Measurements from ENCODE around the gene MPP3. TPM values are rescaled to one million over a fixed set of nuclear protein-coding genes. Genes with fewer than 3 reads are reported as not detected.

The MPP3 gene
- total and polyA plus RNA-seq, 2 donors (not counting 1 experiment from before 2014, with no cell fraction given), result 0.16 TPM; not detected in 1

- H3K4me1 Mint-ChIP-seq, result no peaks in the 10 kb centered on the region
- Histone ChIP-seq H3K4me1 (ENCODE audit: control insufficient read depth in 2 of 2, insufficient read depth in 2 of 2, low read length in 2 of 2) (no peaks in the 10 kb centered on the region), H3K79me2 (ENCODE audit: control insufficient read depth, insufficient read depth, low read length) (no peaks in the 10 kb centered on the region), H3K36me3 (replicated peaks in 1 of 2; ENCODE audit: control extremely low read depth in 1 of 2, control insufficient read depth in 1 of 2, extremely low read depth in 1 of 2, insufficient read depth in 2 of 2, low read length in 1 of 2) (no peaks in the 10 kb centered on the region), H2AFZ (ENCODE audit: insufficient read depth, low read depth, low read length, poor library complexity, severe bottlenecking) (no peak overlapping the region), H4K20me1 (ENCODE audit: control insufficient read depth, insufficient read depth, low read length, poor library complexity, severe bottlenecking) (no peaks in the 10 kb centered on the region), H3K4me3 (ENCODE audit: control extremely low read depth in 1 of 5, extremely low read depth in 1 of 5, insufficient read depth in 1 of 5, low read depth in 2 of 5, low read length in 4 of 5) (no peak overlapping the region), H3K9ac (ENCODE audit: low read length) (no peak overlapping the region), H3K9me3 (ENCODE audit: control extremely low read depth in 1 of 3, control insufficient read depth in 2 of 3, insufficient read depth in 1 of 3, low read length in 2 of 3) (peaks cover 0 to 13% (median 0%) of the 10 kb centered on the region in 3 donors), H3K4me2 (replicated peaks; ENCODE audit: low read depth, low read length, poor library complexity, severe bottlenecking) (no peak overlapping the region), H3K27ac (ENCODE audit: low read length in 2 of 2) (no peak overlapping the region), H3K27me3 (replicated peaks in 1 of 4; ENCODE audit: control extremely low read depth in 1 of 4, control insufficient read depth in 3 of 4, insufficient read depth in 4 of 4, low read length in 3 of 4) (peaks cover 0 to 27% (median 2%) of the 10 kb centered on the region in 4 experiments)
- intact Hi-C loops (cut with micrococcal nuclease), result no loop called here
- WGBS (ENCODE audit: insufficient coverage), result 100% methylated on average over 3 of the region's 3 CpGs
- TF ChIP-seq EZH2 (IDR thresholded peaks at IDR 0.05; ENCODE audit: borderline replicate concordance, insufficient read depth, low read depth, low read length, poor library complexity, severe bottlenecking), result no peak
- TF ChIP-seq, protein P1, sequence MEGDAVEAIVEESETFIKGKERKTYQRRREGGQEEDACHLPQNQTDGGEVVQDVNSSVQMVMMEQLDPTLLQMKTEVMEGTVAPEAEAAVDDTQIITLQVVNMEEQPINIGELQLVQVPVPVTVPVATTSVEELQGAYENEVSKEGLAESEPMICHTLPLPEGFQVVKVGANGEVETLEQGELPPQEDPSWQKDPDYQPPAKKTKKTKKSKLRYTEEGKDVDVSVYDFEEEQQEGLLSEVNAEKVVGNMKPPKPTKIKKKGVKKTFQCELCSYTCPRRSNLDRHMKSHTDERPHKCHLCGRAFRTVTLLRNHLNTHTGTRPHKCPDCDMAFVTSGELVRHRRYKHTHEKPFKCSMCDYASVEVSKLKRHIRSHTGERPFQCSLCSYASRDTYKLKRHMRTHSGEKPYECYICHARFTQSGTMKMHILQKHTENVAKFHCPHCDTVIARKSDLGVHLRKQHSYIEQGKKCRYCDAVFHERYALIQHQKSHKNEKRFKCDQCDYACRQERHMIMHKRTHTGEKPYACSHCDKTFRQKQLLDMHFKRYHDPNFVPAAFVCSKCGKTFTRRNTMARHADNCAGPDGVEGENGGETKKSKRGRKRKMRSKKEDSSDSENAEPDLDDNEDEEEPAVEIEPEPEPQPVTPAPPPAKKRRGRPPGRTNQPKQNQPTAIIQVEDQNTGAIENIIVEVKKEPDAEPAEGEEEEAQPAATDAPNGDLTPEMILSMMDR (IDR thresholded peaks at IDR 0.05), result no peak
- no peak overlapping the region for H3K4me3 Mint-ChIP-seq
- ChIA-PET CTCF (interaction anchor here (2.3 kb wide), 1 partner anchor 10 kb away, joined by 8 read pairs; no protein-coding TSS in a partner anchor), POLR2A (no interaction called here)
- ATAC-seq (ENCODE audit: low read depth) (no peak), DNase-seq (no peak)
- H3K27me3 Mint-ChIP-seq, result peaks cover 38% of the 10 kb centered on the region
- no peak overlapping the region for H3K27ac Mint-ChIP-seq
- H3K9me3 Mint-ChIP-seq (ENCODE audit: insufficient read depth), result no peaks in the 10 kb centered on the region
These were observed 23.2 kb upstream of the MPP3 start for GRCh38 chr17:43856141-43856540.

- WGBS (ENCODE audit: insufficient coverage), result 96% methylated on average over 9 of the region's 9 CpGs
- ChIA-PET POLR2A (interaction anchor here (0.5 kb wide), 1 partner anchor 186 kb away, joined by 5 read pairs; no protein-coding TSS in a partner anchor), CTCF (interaction anchor here (2.3 kb wide), 1 partner anchor 9 kb away, joined by 8 read pairs; no protein-coding TSS in a partner anchor)
- intact Hi-C loops (cut with micrococcal nuclease), result no loop called here
- DNase-seq (no peak), ATAC-seq (ENCODE audit: low read depth) (no peak)
- no peak overlapping the region for H3K27ac Mint-ChIP-seq
- H3K79me2 ChIP-seq (ENCODE audit: control insufficient read depth, insufficient read depth, low read length), result no peaks in the 10 kb centered on the region
- H3K27me3 ChIP-seq (replicated peaks in 1 of 4; ENCODE audit: control extremely low read depth in 1 of 4, control insufficient read depth in 3 of 4, insufficient read depth in 4 of 4, low read length in 3 of 4), result peaks cover 0 to 27% (median 2%) of the 10 kb centered on the region in 4 experiments
- H3K36me3 ChIP-seq (replicated peaks in 1 of 2; ENCODE audit: control extremely low read depth in 1 of 2, control insufficient read depth in 1 of 2, extremely low read depth in 1 of 2, insufficient read depth in 2 of 2, low read length in 1 of 2), result no peaks in the 10 kb centered on the region
- H3K27me3 Mint-ChIP-seq, result peaks cover 34% of the 10 kb centered on the region
- H3K4me1 Mint-ChIP-seq, result no peaks in the 10 kb centered on the region
- H3K9me3 ChIP-seq (ENCODE audit: control extremely low read depth in 1 of 3, control insufficient read depth in 2 of 3, insufficient read depth in 1 of 3, low read length in 2 of 3), result peaks cover 0 to 13% (median 0%) of the 10 kb centered on the region in 3 donors
- H3K9ac ChIP-seq (ENCODE audit: low read length), result no peak overlapping the region
- H3K9me3 Mint-ChIP-seq (ENCODE audit: insufficient read depth), result no peaks in the 10 kb centered on the region
- no peak overlapping the region for H3K4me3 Mint-ChIP-seq
- no peak overlapping the region for H3K27ac ChIP-seq (ENCODE audit: low read length in 2 of 2)
- TF ChIP-seq EZH2 (IDR thresholded peaks at IDR 0.05; ENCODE audit: borderline replicate concordance, insufficient read depth, low read depth, low read length, poor library complexity, severe bottlenecking), result no peak
- TF ChIP-seq, protein P1 (IDR thresholded peaks at IDR 0.05), result no peak
- H3K4me2 ChIP-seq (replicated peaks; ENCODE audit: low read depth, low read length, poor library complexity, severe bottlenecking), result no peak overlapping the region
- H3K4me3 ChIP-seq (ENCODE audit: control extremely low read depth in 1 of 5, extremely low read depth in 1 of 5, insufficient read depth in 1 of 5, low read depth in 2 of 5, low read length in 4 of 5), result no peak overlapping the region
- H4K20me1 ChIP-seq (ENCODE audit: control insufficient read depth, insufficient read depth, low read length, poor library complexity, severe bottlenecking), result no peaks in the 10 kb centered on the region
- H2AFZ ChIP-seq (ENCODE audit: insufficient read depth, low read depth, low read length, poor library complexity, severe bottlenecking), result no peak overlapping the region
- no peaks in the 10 kb centered on the region for H3K4me1 ChIP-seq (ENCODE audit: control insufficient read depth in 2 of 2, insufficient read depth in 2 of 2, low read length in 2 of 2)
These were observed 22.1 kb upstream of the MPP3 start for GRCh38 chr17:43855061-43855460.
